ES-I3 (cell line): ENCODE results near the gene SHLD1.

Experiments
- H3K36me3 ChIP-seq: 2 replicates; pipeline ENCODE4 v1.6.1; 2013; ENCODE audit warnings: mild to moderate bottlenecking, low read length, control low read depth, moderate library complexity; ENCODE audit not compliant: insufficient read depth
- H3K4me1 ChIP-seq: 2 replicates; pipeline ENCODE4 v1.6.1; 2013; ENCODE audit warnings: mild to moderate bottlenecking, control low read depth, low read length; ENCODE audit not compliant: insufficient read depth
- H3K9ac ChIP-seq: 2 replicates; pipeline ENCODE4 v1.6.1; 2013; ENCODE audit warnings: low read depth, mild to moderate bottlenecking, low read length, moderate library complexity
- H3K9me3 ChIP-seq: 2 replicates; pipeline ENCODE4 v1.6.1; 2013; ENCODE audit warnings: mild to moderate bottlenecking, low read length, moderate library complexity; ENCODE audit not compliant: control insufficient read depth, insufficient read depth

The SHLD1 gene

DNA sequence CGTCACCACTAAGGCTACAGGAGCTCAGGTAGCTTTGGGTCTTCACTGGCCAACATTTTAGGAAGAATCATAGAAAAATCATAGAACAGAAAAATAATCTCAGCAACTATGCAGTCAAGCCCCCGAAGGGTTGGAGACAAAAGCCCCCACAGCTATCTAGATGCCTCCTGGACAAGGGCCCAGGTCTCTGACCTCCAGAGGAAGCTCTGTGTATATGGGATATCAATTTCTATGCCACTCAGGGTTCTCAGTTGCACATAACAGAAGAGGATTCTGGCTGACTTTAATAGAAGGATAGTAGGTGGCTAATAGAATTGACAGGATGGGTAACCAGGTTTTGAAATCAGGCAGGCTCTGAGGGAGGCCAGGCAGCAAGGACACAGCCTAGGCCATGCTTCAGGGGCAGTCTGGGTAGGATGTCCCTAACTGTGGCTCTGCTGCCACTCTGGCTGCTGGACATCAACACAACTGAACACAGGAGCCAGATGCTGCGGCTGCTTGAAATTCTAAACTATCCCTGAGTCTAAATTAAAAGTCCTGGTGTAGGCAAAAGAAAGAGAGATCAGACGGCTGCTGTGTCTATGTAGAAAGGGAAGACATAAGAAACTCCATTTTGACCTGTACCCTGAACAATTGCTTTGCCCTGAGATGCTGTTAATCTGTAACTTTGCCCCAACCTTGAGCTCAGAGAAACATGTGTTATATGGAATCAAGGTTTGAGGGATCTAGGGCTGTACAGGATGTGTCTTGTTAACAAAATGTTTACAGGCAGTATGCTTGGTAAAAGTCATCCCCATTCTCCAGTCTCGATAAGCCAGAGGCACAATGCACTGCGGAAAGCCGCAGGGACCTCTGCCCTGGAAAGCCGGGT lies 134.5 kb downstream of the SHLD1 start:
- Histone ChIP-seq H3K9me3 (no peaks in the 10 kb centered on the region; the same call in 1 of the 2 replicates), H3K9ac (no peak overlapping the region), H3K36me3 (no peaks in the 10 kb centered on the region), H3K4me1 (peaks cover 4% of the 10 kb centered on the region)

GRCh38 chr20:5885866-5886265 lies 135.7 kb downstream of the SHLD1 start:
- Histone ChIP-seq H3K9me3 (no peaks in the 10 kb centered on the region; the same call in 1 of the 2 replicates), H3K4me1 (peaks cover 4% of the 10 kb centered on the region), H3K9ac (no peak overlapping the region), H3K36me3 (no peaks in the 10 kb centered on the region)

DNA sequence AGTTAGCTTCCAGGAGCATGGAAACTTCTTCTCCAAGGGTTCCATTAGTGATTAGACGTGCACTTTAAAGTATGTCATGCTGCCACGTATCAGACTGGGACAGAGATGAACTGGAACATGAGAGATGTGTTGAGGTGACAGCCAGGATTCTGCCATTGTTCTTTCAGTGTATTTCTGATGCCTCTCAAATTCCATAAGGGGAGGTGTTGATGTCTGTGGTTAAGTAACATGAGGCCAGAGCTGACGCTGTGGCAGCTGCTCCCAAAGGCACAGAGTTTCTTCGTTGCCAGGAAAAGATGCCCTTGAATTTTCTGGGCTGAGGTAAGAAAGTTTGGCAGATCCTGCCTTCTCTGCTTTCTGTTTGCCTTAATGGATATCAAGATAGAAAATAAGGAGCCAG lies 136.6 kb downstream of the SHLD1 start:
- peaks cover 3% of the 10 kb centered on the region for H3K4me1 ChIP-seq
- no peaks in the 10 kb centered on the region; the same call in 1 of the 2 replicates for H3K9me3 ChIP-seq
- no peak overlapping the region for H3K9ac ChIP-seq
- H3K36me3 ChIP-seq, result no peaks in the 10 kb centered on the region

DNA sequence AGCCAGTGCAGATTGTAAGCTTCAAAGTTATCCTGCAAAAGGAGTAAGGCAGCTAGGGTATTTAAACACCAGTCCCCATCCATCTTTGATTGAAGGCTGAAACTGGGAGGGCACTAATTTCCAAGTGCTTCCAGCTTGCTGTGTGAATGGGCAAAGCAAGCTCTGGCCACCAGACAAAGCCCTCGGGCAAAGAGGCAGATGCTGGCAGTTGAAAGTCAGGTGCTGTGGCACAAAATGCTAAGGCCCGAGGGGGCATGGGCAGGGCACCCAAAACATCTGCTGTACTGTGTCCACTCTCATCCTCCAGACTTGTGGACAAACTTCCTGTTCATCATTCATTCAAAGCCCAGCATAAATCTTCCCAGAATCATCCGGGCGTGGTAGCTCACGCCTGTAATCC lies 137.2 kb downstream of the SHLD1 start:
- no peaks in the 10 kb centered on the region for H3K36me3 ChIP-seq
- no peak overlapping the region for H3K9ac ChIP-seq

DNA sequence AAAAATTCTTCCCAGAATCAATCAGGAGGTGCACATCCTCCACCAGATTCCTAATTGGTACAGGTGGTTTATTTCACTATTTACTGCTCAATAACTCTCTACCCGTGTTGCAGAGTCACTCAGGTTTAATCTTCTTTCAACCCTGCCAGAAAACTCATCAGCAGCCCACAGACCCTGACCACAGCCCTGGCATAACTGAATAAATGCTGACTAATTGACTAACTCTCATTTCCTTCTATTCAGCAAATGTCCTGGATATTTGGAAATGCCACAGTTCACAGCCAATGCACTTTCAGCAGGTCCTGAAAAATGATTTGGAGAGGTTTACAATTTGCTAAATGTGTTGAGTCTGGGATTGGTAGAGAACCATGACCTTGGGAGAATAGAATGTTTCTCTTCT lies 137.8 kb downstream of the SHLD1 start:
- Histone ChIP-seq H3K9me3 (no peaks in the 10 kb centered on the region; the same call in 1 of the 2 replicates), H3K36me3 (no peaks in the 10 kb centered on the region), H3K9ac (no peak overlapping the region), H3K4me1 (no peaks in the 10 kb centered on the region)

More for the DNA sequence above, 137.2 kb downstream of the SHLD1 start:
- Histone ChIP-seq H3K4me1 (no peaks in the 10 kb centered on the region), H3K9me3 (no peaks in the 10 kb centered on the region; the same call in 1 of the 2 replicates)

DNA sequence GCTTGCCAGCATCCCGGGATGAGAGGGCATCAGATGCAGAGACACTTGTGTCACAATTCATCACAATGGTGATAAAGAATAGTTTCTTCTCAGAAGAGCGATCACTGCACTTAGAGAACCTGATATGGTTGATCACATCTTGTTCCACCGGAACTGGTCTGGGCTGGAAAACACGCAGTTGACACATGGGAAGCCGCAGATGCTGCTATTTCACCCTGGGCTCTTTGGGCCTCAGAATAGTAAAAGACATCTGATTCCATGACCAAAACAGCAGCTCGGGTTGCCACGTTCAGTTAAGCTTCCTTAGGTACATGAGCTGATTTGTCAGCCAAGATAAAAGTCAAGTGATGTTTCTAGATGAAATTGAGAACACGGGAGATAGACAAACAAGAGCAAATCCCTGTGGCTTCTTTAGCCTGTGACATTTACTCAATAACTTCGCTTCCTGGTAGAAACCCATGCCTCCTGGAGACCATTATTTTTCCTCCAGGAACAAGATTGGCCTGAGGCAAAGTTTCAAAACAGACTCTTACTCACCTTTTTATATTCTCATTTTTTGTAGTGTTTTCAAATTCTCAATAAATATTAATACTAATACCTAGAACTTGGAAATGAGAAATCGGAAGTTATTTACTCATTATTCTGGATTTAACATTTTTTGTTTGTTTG lies 140.7 kb downstream of the SHLD1 start:
- H3K36me3 ChIP-seq, result no peaks in the 10 kb centered on the region
- no peaks in the 10 kb centered on the region for H3K4me1 ChIP-seq
- no peak overlapping the region for H3K9ac ChIP-seq
- no peaks in the 10 kb centered on the region for H3K9me3 ChIP-seq

GRCh38 chr20:5893052-5893451 lies 142.9 kb downstream of the SHLD1 start:
- H3K9ac ChIP-seq, result no peak overlapping the region

DNA sequence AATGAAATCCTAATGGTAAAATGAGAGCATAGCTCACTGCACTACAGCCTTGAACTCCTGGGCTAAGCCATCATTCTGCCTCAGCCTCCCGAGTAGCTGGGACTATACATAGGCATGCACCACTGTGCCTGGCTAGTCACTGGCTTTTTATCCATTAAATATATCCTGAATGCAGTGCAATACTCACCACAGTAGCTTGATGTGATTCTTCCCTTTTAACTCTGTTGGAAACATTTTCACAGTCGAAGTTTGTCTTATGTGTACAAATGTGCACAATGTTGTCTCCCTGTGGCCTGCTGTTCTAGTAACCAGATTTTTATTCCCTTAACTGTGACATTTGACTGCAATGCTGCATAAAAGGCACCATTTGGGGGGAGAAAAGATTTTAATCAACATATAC lies 143.4 kb downstream of the SHLD1 start:
- no peaks in the 10 kb centered on the region for H3K9me3 ChIP-seq
- H3K4me1 ChIP-seq, result no peaks in the 10 kb centered on the region
- no peaks in the 10 kb centered on the region for H3K36me3 ChIP-seq
- no peak overlapping the region for H3K9ac ChIP-seq

More at GRCh38 chr20:5893052-5893451, 142.9 kb downstream of the SHLD1 start:
- Histone ChIP-seq H3K36me3 (no peaks in the 10 kb centered on the region), H3K9me3 (no peaks in the 10 kb centered on the region), H3K4me1 (no peaks in the 10 kb centered on the region)

DNA sequence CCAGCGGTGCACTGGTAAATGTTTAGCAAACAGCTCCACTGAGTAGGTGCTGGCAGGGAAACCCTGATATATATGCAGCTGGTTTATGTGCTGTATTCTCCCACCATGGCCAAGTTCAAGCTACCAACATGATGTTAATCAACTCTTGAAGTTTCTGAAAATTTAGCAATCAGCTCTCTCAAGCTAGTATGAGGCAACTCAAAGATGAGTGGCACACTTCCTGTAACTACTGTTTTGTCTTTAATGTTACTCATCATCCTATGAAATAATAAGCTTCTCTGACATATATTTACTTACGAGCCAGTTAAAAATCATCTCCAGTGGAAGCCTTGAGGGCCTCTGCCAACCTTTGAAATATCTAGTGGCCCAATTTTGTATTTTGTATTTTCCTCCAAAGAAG lies 145.4 kb downstream of the SHLD1 start:
- Histone ChIP-seq H3K4me1 (no peaks in the 10 kb centered on the region), H3K9me3 (no peaks in the 10 kb centered on the region), H3K9ac (no peak overlapping the region), H3K36me3 (no peaks in the 10 kb centered on the region)

DNA sequence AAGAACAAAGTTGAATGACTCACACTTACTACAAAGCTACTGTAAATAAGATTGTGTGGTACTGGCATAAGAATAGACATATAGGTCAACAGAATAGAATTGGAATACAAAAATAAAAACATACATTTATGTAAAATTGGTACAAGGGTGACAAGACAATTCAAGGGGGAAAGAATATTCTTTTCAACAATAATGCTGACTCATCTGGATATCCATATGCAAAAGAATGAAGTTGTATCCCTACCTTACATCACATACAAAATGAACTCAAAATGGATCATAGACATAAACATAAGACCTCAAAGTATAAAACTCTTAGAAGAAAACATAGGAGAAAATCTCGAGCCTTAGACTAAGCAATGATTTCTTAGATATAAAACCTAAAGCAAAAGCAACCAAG lies 149.2 kb downstream of the SHLD1 start:
- H3K36me3 ChIP-seq, result no peaks in the 10 kb centered on the region
- H3K9ac ChIP-seq, result no peak overlapping the region
- H3K9me3 ChIP-seq, result no peaks in the 10 kb centered on the region
- H3K4me1 ChIP-seq, result no peaks in the 10 kb centered on the region

DNA sequence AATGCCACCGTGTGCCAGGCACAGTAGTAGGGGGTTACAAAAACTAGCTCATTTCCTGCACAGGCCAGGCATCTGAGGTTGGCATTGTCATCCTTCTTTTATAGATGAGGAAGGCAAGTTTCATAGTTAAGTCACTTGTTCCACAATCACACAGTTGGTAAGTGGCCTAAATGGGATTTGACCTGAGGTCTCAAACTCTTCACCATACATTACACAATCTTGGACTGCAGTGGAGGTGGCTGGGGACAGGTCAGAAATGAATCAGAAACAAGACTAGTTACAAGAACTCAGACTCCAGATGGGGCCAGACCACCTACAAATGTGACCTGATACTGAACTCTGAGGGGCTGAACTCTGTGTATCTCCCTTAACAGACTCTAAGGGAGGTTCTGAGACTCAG lies 150.7 kb downstream of the SHLD1 start:
- Histone ChIP-seq H3K36me3 (no peaks in the 10 kb centered on the region), H3K9ac (no peak overlapping the region), H3K4me1 (no peaks in the 10 kb centered on the region), H3K9me3 (no peaks in the 10 kb centered on the region)

- no peaks in the 10 kb centered on the region for H3K36me3 ChIP-seq
- H3K4me1 ChIP-seq, result peaks cover 4% of the 10 kb centered on the region; the same call in 1 of the 2 replicates
- H3K9me3 ChIP-seq, result no peaks in the 10 kb centered on the region
- no peak overlapping the region for H3K9ac ChIP-seq
Observed at GRCh38 chr20:5908981-5909380, 158.8 kb downstream of the SHLD1 start.

- Histone ChIP-seq H3K4me1 (peaks cover 9% of the 10 kb centered on the region; the same call in 1 of the 2 replicates), H3K9me3 (no peaks in the 10 kb centered on the region), H3K36me3 (no peaks in the 10 kb centered on the region), H3K9ac (no peak overlapping the region)
Observed at GRCh38 chr20:5910186-5910585, 160.0 kb downstream of the SHLD1 start.

GRCh38 chr20:5913166-5913565 lies 163.0 kb downstream of the SHLD1 start:
- Histone ChIP-seq H3K4me1 (peaks cover 9% of the 10 kb centered on the region; the same call in 1 of the 2 replicates), H3K9me3 (no peaks in the 10 kb centered on the region), H3K9ac (no peak overlapping the region), H3K36me3 (no peaks in the 10 kb centered on the region)
